Activated T-cell treated with anti-CD3 and anti-CD28 coated beads for 1 hour (primary cell): Measurements from ENCODE around the gene FHAD1.

ENCODE experiments used
- DNase-seq: peaks from one replicate; pipeline ENCODE4 v3.0.0-alpha.2; 2020; ENCODE audit warnings: low read depth

The FHAD1 gene

GRCh38 chr1:15439325-15439724, 192.3 kb downstream of the FHAD1 start:
- no peak for DNase-seq

- DNase-seq, result no peak
These were observed 193.3 kb downstream of the FHAD1 start for GRCh38 chr1:15440357-15440756.

GRCh38 chr1:15441247-15441646, 194.2 kb downstream of the FHAD1 start:
- no peak for DNase-seq

- no peak for DNase-seq
These were observed 195.1 kb downstream of the FHAD1 start for GRCh38 chr1:15442119-15442518.

GRCh38 chr1:15442759-15443158, 195.7 kb downstream of the FHAD1 start:
- no peak for DNase-seq

GRCh38 chr1:15443281-15443680, 196.3 kb downstream of the FHAD1 start:
- DNase-seq, result no peak

GRCh38 chr1:15444468-15445389, 197.7 kb downstream of the FHAD1 start:
- no peak for DNase-seq

GRCh38 chr1:15445390-15446122, 198.5 kb downstream of the FHAD1 start:
- DNase-seq, result no peak

- no peak for DNase-seq
These were observed 199.2 kb downstream of the FHAD1 start for GRCh38 chr1:15446212-15446611.
